Fibroblast of mammary gland (primary cell): ENCODE data around the gene PRDM5.

Experiments
- DNase-seq: peaks from one replicate; pipeline ENCODE4 v3.0.0-alpha.2; 2010; ENCODE audit warnings: low read depth
- H3K4me3 ChIP-seq: 2 replicates; pipeline ENCODE4 v1.5.1; 2011; ENCODE audit warnings: low read depth, mild to moderate bottlenecking, low read length, moderate library complexity; ENCODE audit not compliant: control insufficient read depth
- CTCF ChIP-seq: conservative IDR thresholded peaks from 2 replicates; pipeline ENCODE4 v1.5.1; 2011; ENCODE audit warnings: low read depth, low read length, inconsistent platforms; ENCODE audit not compliant: control insufficient read depth, insufficient read depth

Gene PRDM5

GRCh38 chr4:120867506-120867905 lies 55.0 kb downstream of the PRDM5 start:
- DNase-seq, result no peak
- no peak for TF ChIP-seq CTCF
- no peak overlapping the region for H3K4me3 ChIP-seq

GRCh38 chr4:120865985-120866384 lies 56.5 kb downstream of the PRDM5 start:
- no peak overlapping the region for H3K4me3 ChIP-seq
- no peak for DNase-seq
- no peak for TF ChIP-seq CTCF

GRCh38 chr4:120864969-120865368 lies 57.6 kb downstream of the PRDM5 start:
- DNase-seq, result no peak
- H3K4me3 ChIP-seq, result no peak overlapping the region
- TF ChIP-seq CTCF, result no peak

GRCh38 chr4:120862432-120862831 lies 60.1 kb downstream of the PRDM5 start:
- H3K4me3 ChIP-seq, result no peak overlapping the region
- TF ChIP-seq CTCF, result no peak

GRCh38 chr4:120861852-120862251 lies 60.7 kb downstream of the PRDM5 start:
- no peak for TF ChIP-seq CTCF
- DNase-seq, result no peak
- H3K4me3 ChIP-seq, result no peak overlapping the region

More at GRCh38 chr4:120862432-120862831, 60.1 kb downstream of the PRDM5 start:
- DNase-seq, result no peak

- no peak for TF ChIP-seq CTCF
- no peak overlapping the region for H3K4me3 ChIP-seq
- DNase-seq, result peak; percentile 73
Measured at GRCh38 chr4:120858776-120859175, 63.8 kb downstream of the PRDM5 start.

GRCh38 chr4:120857312-120857711 lies 65.2 kb downstream of the PRDM5 start:
- TF ChIP-seq CTCF, result no peak
- H3K4me3 ChIP-seq, result no peak overlapping the region
- DNase-seq, result peak; percentile 85
